ENCODE data around the gene HIP1R. TPM values are rescaled to one million over a fixed set of nuclear protein-coding genes. Genes with fewer than 3 reads are reported as not detected.

HIP1R gene
- total RNA-seq (10 to 100 TPM; 40.3 to 65.2 (median 48.0) TPM), polyA plus RNA-seq (10 to 100 TPM; 42.2 to 65.9 (median 65.1) TPM)
- long read RNA-seq, donor 1, partial matches to known transcripts = 0 of 1 reads
- long read RNA-seq, donor 1, other reads (novel, unspliced or antisense) = 0 of 1 reads
- long read RNA-seq, donor 2, full-length matches to known transcripts = 1 of 1 reads
- long read RNA-seq, donor 2, partial matches to known transcripts = 0 of 1 reads
- long read RNA-seq, donor 2, other reads (novel, unspliced or antisense) = 0 of 1 reads

- Histone ChIP-seq H3K36me3 (peaks cover 0 to 11% (median 0%) of the 10 kb centered on the region in 6 donors), H3K27ac (peak within 1 kb of the TSS; percentile 70 to 91 (median 86)), H3K9me3 (no peaks in the 10 kb centered on the region), H3K27me3 (replicated peaks in 1 of 7) (peaks cover 0 to 7% (median 0%) of the 10 kb centered on the region in 7 donors), H3K4me1 (peaks cover 15 to 55% (median 32%) of the 10 kb centered on the region in 6 donors), H3K4me3 (peak within 1 kb of the TSS; percentile 61 to 88 (median 73))
- WGBS, 5 donors = 0 to 2% (median 1%) methylated on average over 20 to 85 of the region's 85 CpGs
- intact Hi-C loops (cut with DNase I; ENCODE audit: low total_unique reads) = no loop called here
- peak; percentile 90 for DNase-seq
- TF ChIP-seq POLR2AphosphoS5 (IDR thresholded peaks at IDR 0.05) = peak; percentile 66 to 77 (median 76)
- TF ChIP-seq POLR2A (IDR thresholded peaks at IDR 0.05) = no peak
- TF ChIP-seq CTCF (IDR thresholded peaks at IDR 0.05 in 8 of 11, conservative IDR thresholded peaks at IDR 0.05 in 3 of 11) = no peak
These were observed at the start of gene HIP1R for GRCh38 chr12:122834921-122835749. HIP1R (plus strand) TSS chr12:122835457; CDS start chr12:122835551, 94 bp downstream.

GRCh38 chr12:122785503-122785902, 49.8 kb upstream of the HIP1R start:
- intact Hi-C loops (cut with DNase I; ENCODE audit: low total_unique reads) = no loop called here
- H3K27ac ChIP-seq = no peak overlapping the region
- no peak overlapping the region for H3K4me3 ChIP-seq
- no peaks in the 10 kb centered on the region for H3K36me3 ChIP-seq
- DNase-seq = no peak
- H3K9me3 ChIP-seq = no peaks in the 10 kb centered on the region
- no peaks in the 10 kb centered on the region for H3K4me1 ChIP-seq
- no peak for TF ChIP-seq POLR2AphosphoS5 (IDR thresholded peaks at IDR 0.05)
- TF ChIP-seq CTCF (IDR thresholded peaks at IDR 0.05 in 8 of 11, conservative IDR thresholded peaks at IDR 0.05 in 3 of 11) = no peak
- no peak for TF ChIP-seq POLR2A (IDR thresholded peaks at IDR 0.05)
- 70 to 82% (median 78%) methylated on average over 7 of the region's 7 CpGs for WGBS, 5 donors
- no peaks in the 10 kb centered on the region for H3K27me3 ChIP-seq (replicated peaks in 1 of 7)

GRCh38 chr12:122788387-122788786, 46.9 kb upstream of the HIP1R start:
- H3K4me3 ChIP-seq = no peak overlapping the region
- intact Hi-C loops (cut with DNase I; ENCODE audit: low total_unique reads) = no loop called here
- no peak for DNase-seq
- H3K36me3 ChIP-seq = no peaks in the 10 kb centered on the region
- no peak for TF ChIP-seq POLR2A (IDR thresholded peaks at IDR 0.05)
- TF ChIP-seq CTCF (IDR thresholded peaks at IDR 0.05 in 8 of 11, conservative IDR thresholded peaks at IDR 0.05 in 3 of 11) = no peak
- no peak for TF ChIP-seq POLR2AphosphoS5 (IDR thresholded peaks at IDR 0.05)
- H3K4me1 ChIP-seq = peaks cover 0 to 1% (median under 1%) of the 10 kb centered on the region in 6 donors
- H3K27ac ChIP-seq = no peak overlapping the region
- WGBS, 5 donors = 86 to 93% (median 91%) methylated on average over 4 of the region's 4 CpGs
- no peaks in the 10 kb centered on the region for H3K9me3 ChIP-seq
- no peaks in the 10 kb centered on the region for H3K27me3 ChIP-seq (replicated peaks in 1 of 7)

GRCh38 chr12:122789637-122790036, 45.6 kb upstream of the HIP1R start:
- H3K27me3 ChIP-seq (replicated peaks in 1 of 7) = no peaks in the 10 kb centered on the region
- H3K36me3 ChIP-seq = no peaks in the 10 kb centered on the region
- DNase-seq = no peak
- no peak for TF ChIP-seq POLR2A (IDR thresholded peaks at IDR 0.05)
- TF ChIP-seq POLR2AphosphoS5 (IDR thresholded peaks at IDR 0.05) = no peak
- no peak for TF ChIP-seq CTCF (IDR thresholded peaks at IDR 0.05 in 8 of 11, conservative IDR thresholded peaks at IDR 0.05 in 3 of 11)
- peaks cover 0 to 9% (median 7%) of the 10 kb centered on the region in 6 donors for H3K4me1 ChIP-seq
- intact Hi-C loops (cut with DNase I; ENCODE audit: low total_unique reads) = no loop called here
- no peak overlapping the region for H3K4me3 ChIP-seq
- WGBS, 5 donors = 85 to 96% (median 88%) methylated on average over 5 of the region's 5 CpGs
- no peaks in the 10 kb centered on the region for H3K9me3 ChIP-seq
- no peak overlapping the region for H3K27ac ChIP-seq
